ENCODE measurements around the gene FHL1.

DNA sequence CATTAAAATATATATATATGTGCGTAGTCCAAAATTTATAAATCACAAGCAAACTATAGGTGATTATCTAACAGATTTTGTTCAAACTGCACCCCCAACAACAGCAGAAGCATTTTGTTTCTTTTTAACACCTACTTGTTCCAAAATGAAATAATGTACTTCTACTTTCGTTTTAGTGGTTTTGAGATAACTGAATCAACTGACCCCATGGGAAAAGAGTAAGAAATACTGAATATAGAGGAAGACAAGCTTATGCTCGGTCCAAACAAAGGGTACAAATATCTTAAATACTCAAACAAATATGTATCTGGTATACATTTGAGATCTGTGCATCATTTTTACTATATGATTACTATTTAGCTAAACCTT is 81.5 kb downstream of the FHL1 start:
- TF ChIP-seq, protein P1, sequence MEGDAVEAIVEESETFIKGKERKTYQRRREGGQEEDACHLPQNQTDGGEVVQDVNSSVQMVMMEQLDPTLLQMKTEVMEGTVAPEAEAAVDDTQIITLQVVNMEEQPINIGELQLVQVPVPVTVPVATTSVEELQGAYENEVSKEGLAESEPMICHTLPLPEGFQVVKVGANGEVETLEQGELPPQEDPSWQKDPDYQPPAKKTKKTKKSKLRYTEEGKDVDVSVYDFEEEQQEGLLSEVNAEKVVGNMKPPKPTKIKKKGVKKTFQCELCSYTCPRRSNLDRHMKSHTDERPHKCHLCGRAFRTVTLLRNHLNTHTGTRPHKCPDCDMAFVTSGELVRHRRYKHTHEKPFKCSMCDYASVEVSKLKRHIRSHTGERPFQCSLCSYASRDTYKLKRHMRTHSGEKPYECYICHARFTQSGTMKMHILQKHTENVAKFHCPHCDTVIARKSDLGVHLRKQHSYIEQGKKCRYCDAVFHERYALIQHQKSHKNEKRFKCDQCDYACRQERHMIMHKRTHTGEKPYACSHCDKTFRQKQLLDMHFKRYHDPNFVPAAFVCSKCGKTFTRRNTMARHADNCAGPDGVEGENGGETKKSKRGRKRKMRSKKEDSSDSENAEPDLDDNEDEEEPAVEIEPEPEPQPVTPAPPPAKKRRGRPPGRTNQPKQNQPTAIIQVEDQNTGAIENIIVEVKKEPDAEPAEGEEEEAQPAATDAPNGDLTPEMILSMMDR (IDR thresholded peaks at IDR 0.05 in 2 of 3, conservative IDR thresholded peaks at IDR 0.05 in 1 of 3; ENCODE audit: borderline replicate concordance in 1 of 3, insufficient read depth in 1 of 3, low read depth in 2 of 3, low read length in 2 of 3), result no peak
- TF ChIP-seq YY1 (IDR thresholded peaks at IDR 0.05; ENCODE audit: extremely low read depth, insufficient replicate concordance, low read depth, low read length) (no peak), JUND (IDR thresholded peaks at IDR 0.05) (no peak), ZNF274 (IDR thresholded peaks at IDR 0.05; ENCODE audit: low read depth, low read length) (no peak), ZFX (IDR thresholded peaks at IDR 0.05) (no peak), SRF (IDR thresholded peaks at IDR 0.05; ENCODE audit: low read depth) (no peak), FOSL1 (IDR thresholded peaks at IDR 0.05; ENCODE audit: low read depth) (no peak)
